HG03095 (cell line): ENCODE data around the gene ABI3.
"Not testable (repeated sequence)": the region's sequence is repeated elsewhere in the genome, so short reads cannot be mapped to it uniquely, and the experiment has no call there.

Experiments used
- ATAC-seq: cut with Tn5 transposase; IDR thresholded peaks from one replicate; pipeline ENCODE4 v1.9.1; 2021; ENCODE audit warnings: moderate library complexity; ENCODE audit not compliant: unreplicated experiment

ABI3 gene

GRCh38 chr17:49249292-49249794 is 38.8 kb downstream of the ABI3 start:
- ATAC-seq = no peak

GRCh38 chr17:49249890-49250522 is 39.5 kb downstream of the ABI3 start:
- ATAC-seq = no peak

DNA sequence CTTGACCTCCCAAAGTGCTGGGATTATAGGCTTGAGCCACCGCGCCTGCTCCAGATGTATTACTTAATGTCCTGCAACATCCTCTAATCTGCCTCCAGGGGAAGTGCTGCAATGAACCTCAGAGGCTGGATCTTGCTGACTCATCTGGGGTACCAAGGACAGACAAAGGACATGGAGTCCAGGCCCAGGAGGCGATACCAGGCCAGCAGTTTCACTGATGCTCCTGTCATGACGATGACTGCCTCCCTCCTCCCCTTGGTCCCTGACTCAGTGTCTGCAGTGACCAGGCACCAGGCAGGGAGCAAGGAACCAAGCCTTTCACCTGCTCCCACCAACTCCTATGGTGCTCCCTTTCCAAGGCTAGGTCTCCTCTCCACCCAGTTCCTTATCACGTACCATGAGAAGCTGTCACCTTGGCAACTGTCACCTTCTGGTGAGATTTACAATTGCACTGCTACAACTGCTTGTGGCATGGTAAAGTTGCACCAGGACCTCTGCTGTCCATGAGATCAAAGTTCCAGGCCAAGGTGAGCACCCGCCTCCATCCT is 41.7 kb downstream of the ABI3 start:
- ATAC-seq = no peak

DNA sequence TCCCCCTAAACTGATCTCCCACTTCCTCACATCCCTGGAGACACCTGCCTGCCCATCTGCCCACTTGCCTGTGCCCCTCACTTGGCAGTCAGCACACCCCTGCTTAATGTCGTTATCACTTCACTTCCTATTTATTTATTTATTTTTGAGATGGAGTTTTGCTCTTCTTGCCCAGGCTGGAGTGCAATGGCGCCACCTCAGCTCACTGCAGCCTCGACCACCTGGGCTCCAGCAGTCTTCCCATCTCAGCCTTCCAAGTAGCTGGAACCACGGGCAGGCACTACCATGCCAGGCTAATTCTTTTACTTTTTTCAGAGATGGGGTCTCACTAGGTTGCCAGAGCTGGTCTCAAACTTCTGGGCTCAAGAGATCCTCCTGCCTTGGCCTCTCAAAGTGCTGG is 43.6 kb downstream of the ABI3 start:
- no peak for ATAC-seq

GRCh38 chr17:49255125-49255524 is 44.6 kb downstream of the ABI3 start:
- no peak for ATAC-seq

GRCh38 chr17:49258394-49258793 is 47.9 kb downstream of the ABI3 start:
- no peak for ATAC-seq

DNA sequence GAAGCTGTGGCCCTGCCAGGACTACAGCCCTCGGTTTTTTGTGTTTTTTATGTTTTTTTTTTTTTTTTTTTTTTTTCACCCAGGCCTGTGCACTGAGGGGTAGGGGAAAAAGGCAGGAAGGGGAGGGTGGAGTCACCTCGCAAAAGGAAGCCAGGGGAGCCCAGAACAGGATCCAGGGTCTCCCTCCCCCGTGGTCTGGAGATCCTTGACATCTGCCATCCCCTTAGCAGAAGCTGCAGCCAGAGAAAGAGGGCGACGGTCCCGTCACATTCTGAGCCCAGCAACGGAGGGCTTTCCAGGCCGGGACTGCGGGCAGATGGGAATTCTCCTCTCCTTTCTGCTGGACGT is 49.1 kb downstream of the ABI3 start:
- ATAC-seq = no peak

DNA sequence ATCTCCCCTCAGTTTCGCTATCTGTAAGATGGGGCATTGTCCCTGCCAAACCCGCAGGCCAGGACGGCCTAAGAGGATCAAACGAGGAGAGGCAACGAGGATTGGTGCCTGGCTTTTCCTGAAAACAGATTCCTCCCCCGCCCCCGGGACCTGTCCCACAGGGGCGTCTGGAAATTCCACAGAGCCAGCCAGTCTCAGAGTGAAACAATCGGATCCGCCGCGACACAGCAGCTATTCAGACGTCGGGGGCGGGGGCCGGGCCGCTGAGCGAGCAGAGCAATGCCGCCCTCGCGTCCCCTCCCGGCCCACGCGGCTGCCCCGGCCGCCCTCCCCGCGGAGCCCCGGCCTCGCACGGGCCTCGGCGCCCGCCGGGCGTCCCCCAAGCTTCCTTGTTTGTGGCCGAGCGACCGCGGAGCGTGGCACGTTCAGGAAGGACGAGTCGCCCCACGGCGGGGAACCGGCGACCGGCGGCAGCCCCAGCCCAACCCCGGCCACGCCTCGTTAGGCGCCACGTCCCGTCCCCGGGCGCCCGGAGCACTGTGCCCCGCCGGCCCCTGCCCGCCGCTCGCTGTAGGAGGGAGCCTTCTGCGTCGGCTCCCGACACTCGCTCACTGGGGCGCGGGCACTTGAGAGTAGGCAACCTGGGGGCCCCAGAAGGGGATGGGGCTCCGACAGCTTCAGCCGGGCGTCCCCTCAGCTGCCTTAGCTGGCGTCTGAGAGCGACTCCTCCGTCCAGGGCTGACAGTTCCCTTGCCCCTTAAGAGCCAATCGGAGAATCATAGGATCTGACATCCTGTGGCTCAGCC is 49.7 kb downstream of the ABI3 start:
- ATAC-seq = no peak

- no peak for ATAC-seq
Observed at GRCh38 chr17:49260817-49261291, 50.3 kb downstream of the ABI3 start.

DNA sequence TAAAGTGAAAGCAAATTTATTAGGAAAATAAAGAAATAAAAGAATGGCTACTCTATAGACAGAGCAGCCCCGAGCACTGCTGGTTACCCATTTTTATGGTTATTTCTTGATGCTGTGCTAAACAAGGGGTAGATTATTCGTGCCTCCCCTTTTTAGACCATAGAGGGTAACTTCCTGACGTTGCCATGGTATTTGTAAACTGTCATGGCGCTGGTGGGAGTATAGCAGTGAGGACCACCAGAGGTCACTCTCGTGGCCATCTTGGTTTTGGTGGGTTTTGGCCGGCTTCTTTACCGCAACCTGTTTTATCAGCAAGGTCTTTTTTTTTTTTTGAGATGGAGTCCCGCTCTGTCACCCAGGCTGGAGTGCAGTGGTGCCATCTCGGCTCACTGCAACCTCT is 51.0 kb downstream of the ABI3 start:
- not testable (repeated sequence) for ATAC-seq

DNA sequence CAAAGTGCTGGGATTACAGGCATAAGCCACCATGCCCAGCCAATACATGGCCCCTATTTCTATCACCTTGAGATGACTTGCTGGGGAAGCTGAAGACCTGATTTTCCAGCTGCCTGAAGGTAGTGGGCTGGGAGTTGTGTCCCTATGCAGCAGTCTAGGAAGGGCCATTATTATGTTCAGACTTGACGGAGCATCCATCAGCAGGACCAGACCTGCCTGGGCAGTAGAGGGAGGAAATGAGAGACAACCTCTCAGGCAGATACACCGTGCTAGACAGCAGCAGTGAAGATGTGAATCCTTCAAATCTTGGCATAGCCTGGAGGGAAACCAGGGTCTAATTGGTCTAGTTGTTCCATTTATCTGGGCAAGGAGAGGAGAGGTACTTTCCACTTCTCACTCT is 55.7 kb downstream of the ABI3 start:
- no peak for ATAC-seq

GRCh38 chr17:49267912-49268311 is 57.4 kb downstream of the ABI3 start:
- no peak for ATAC-seq

DNA sequence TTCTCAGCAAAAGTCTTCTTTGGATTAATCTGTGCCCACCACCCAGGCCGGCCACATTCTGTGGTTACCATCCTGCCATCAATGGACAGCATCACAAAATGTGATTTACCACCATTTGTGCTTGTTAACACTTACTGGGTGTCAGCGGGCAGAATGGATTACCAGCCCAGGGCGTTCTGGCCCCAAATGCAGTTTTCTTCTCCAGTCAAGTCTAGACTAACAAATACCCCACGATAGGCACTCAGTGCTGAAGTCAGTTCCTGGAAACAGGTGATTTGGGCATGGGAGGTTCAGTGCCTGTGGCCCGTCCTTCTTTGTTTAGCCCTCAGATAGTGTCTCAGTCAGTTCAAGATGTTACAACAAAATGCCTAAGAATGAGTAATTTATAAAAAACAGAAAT is 58.8 kb downstream of the ABI3 start:
- ATAC-seq = no peak
